ENCODE results near the gene IL1RAP. TPM values are rescaled to one million over a fixed set of nuclear protein-coding genes. Genes with fewer than 3 reads are reported as not detected.
A peak's percentile ranks its signal among the peaks of the same experiment; 100 is the strongest.

IL1RAP gene
- total RNA-seq, 1 donor from 2014 or later, result 5.1 TPM

DNA sequence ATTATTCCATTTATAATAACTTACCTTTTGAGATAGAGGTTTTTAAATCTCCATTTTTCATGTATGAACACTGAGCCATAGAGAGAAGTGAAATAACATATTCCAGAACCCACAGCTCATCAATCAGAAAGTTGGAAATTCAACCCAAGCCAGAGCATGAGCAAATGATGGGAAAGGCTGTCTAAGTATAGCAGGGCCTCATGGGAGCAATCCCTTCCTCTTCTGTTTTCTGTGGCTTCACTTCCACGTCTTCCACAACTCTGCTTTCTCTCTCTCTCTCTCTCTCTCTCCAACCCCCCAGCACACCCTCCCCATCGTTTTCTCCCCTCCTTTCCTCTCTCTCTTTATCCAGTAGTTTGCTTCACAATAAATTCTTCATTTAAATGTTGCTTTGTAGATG lies 14.8 kb upstream of the IL1RAP start:
- intact Hi-C loops (cut with micrococcal nuclease), result no loop called here
- Histone ChIP-seq H3K27me3 (ENCODE audit: low read depth) (no peaks in the 10 kb centered on the region), H3K27ac (replicated peaks) (peak overlapping the region; percentile 85), H3K4me3 (no peak overlapping the region), H3K36me3 (no peaks in the 10 kb centered on the region), H3K4me1 (peaks cover 48% of the 10 kb centered on the region), H3K9me3 (replicated peaks) (no peaks in the 10 kb centered on the region)
- TF ChIP-seq, protein P1, sequence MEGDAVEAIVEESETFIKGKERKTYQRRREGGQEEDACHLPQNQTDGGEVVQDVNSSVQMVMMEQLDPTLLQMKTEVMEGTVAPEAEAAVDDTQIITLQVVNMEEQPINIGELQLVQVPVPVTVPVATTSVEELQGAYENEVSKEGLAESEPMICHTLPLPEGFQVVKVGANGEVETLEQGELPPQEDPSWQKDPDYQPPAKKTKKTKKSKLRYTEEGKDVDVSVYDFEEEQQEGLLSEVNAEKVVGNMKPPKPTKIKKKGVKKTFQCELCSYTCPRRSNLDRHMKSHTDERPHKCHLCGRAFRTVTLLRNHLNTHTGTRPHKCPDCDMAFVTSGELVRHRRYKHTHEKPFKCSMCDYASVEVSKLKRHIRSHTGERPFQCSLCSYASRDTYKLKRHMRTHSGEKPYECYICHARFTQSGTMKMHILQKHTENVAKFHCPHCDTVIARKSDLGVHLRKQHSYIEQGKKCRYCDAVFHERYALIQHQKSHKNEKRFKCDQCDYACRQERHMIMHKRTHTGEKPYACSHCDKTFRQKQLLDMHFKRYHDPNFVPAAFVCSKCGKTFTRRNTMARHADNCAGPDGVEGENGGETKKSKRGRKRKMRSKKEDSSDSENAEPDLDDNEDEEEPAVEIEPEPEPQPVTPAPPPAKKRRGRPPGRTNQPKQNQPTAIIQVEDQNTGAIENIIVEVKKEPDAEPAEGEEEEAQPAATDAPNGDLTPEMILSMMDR (IDR thresholded peaks at IDR 0.05; ENCODE audit: borderline replicate concordance), result no peak
- no peak for DNase-seq

DNA sequence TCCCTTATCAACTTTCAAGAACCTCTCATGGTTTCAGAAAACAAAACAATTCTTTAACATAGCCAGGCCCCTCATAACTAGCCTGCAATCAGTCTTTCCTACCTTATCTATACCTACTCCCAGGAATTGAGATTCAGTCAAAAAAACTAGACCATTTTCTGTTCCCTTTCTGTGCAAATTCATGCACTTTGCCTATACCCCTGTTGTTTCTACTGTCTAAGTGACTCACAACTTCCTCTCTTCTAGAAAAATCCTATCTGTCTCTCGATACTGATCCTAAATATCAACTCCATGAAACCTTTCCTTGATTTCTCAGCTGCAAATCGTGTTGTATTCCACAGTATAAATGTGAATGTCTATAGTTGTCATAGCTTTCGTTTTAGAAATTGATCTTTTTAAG lies 10.9 kb upstream of the IL1RAP start:
- TF ChIP-seq, protein P1 (IDR thresholded peaks at IDR 0.05; ENCODE audit: borderline replicate concordance), result no peak
- H3K9me3 ChIP-seq (replicated peaks), result no peaks in the 10 kb centered on the region
- no peak overlapping the region for H3K27ac ChIP-seq (replicated peaks)
- no peak for DNase-seq
- no peaks in the 10 kb centered on the region for H3K36me3 ChIP-seq
- no peak overlapping the region for H3K4me3 ChIP-seq
- peaks cover 26% of the 10 kb centered on the region for H3K4me1 ChIP-seq
- intact Hi-C loops (cut with micrococcal nuclease), result no loop called here
- H3K27me3 ChIP-seq (ENCODE audit: low read depth), result no peaks in the 10 kb centered on the region

DNA sequence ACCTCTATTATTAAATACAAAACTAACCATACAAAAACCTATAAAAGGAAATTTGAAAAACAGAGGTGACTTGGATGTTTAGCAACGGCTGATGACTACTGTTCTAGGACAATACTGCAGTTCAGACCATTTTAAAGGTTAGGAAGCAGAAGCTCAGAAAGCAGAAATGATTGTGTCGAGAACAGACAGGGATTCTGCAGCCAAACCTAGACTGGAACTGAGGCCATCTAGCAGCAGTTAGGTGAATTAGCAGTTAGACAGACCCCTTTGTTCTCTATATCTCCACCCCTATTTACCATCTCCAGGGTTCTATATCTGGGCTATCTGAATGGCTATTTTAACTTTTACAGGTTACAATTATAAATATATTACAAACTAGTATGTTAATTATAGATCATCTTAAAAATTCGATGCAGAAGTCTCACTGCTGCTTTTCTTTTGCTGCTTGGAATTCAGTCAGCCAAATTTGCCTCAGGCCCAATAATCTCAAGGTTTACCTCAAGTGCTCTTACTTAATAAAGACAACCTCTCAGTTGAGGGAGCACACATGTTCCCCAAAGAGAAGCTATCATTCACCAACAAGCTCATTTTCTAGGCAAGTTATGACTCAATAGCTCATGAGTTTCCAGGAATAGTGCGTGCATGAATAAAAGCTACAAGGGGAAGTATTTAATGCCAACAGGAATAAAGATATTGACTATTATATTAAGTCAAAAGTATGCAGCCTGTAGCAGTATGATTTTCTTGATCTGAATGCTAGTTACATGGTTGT lies 9.3 kb upstream of the IL1RAP start:
- Histone ChIP-seq H3K4me3 (no peak overlapping the region), H3K36me3 (no peaks in the 10 kb centered on the region), H3K27me3 (ENCODE audit: low read depth) (no peaks in the 10 kb centered on the region), H3K9me3 (replicated peaks) (no peaks in the 10 kb centered on the region), H3K4me1 (peaks cover 14% of the 10 kb centered on the region), H3K27ac (replicated peaks) (peak overlapping the region; percentile 28)
- no peak for DNase-seq
- TF ChIP-seq, protein P1 (IDR thresholded peaks at IDR 0.05; ENCODE audit: borderline replicate concordance), result peak; percentile 17
- intact Hi-C loops (cut with micrococcal nuclease), result no loop called here

DNA sequence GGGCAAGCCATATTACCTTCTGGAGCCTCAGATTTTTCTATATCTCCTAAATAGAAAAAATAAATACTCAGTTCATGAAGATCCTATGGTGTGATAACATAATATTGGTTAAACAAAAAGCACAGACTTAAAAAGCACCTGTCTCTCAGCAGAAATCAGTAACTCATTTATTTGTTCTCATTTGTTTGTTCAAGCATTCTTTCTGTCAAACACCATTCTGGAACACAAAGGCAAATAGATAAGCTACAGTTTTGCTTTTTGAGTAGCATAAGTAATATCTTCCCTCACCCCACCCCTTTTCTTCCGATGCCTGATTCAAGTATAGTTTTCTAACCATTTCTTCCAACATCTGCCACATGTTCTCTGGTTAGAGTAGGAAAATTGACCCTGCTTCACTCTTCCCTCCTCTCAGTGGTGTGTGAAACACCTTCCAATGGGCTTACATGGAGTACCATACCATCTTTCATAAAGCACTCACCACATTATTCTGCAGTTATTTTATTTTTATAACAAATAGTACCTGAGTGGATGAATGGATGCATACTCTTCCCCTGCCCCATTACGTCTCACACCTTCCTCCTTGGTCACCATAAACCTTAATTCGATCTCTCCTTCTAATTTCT lies 8.4 kb upstream of the IL1RAP start:
- Histone ChIP-seq H3K27me3 (ENCODE audit: low read depth) (no peaks in the 10 kb centered on the region), H3K36me3 (no peaks in the 10 kb centered on the region), H3K9me3 (replicated peaks) (no peaks in the 10 kb centered on the region), H3K4me1 (peaks cover 14% of the 10 kb centered on the region), H3K4me3 (no peak overlapping the region), H3K27ac (replicated peaks) (no peak overlapping the region)
- TF ChIP-seq, protein P1 (IDR thresholded peaks at IDR 0.05; ENCODE audit: borderline replicate concordance), result no peak
- intact Hi-C loops (cut with micrococcal nuclease), result no loop called here
- DNase-seq, result no peak

DNA sequence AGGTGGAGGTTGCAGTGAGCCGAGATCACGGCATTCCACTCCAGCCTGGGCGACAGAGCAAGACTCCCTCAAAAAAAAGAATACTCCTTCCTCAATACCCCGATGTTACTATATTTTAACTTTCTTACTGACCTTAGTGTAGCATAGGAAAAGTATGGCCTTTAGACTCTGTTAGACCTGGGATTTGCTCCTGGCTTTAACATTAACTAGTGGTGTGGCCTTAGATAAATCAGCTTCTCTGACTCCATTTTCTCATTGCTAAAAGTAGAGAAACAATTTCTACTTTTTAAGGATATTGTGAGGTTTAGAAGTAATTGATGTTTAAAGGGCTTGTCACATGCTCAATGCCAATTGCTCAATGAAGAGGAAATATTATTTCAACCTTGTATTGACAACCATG lies 7.6 kb upstream of the IL1RAP start:
- no peak for DNase-seq
- TF ChIP-seq, protein P1 (IDR thresholded peaks at IDR 0.05; ENCODE audit: borderline replicate concordance), result no peak
- Histone ChIP-seq H3K4me1 (peaks cover 14% of the 10 kb centered on the region), H3K4me3 (no peak overlapping the region), H3K36me3 (no peaks in the 10 kb centered on the region), H3K27ac (replicated peaks) (no peak overlapping the region), H3K9me3 (replicated peaks) (no peaks in the 10 kb centered on the region), H3K27me3 (ENCODE audit: low read depth) (no peaks in the 10 kb centered on the region)
- intact Hi-C loops (cut with micrococcal nuclease), result no loop called here

All from left ventricle myocardium inferior (tissue), 1 donor.